Measurements from ENCODE around the gene REEP2. TPM values are rescaled to one million over a fixed set of nuclear protein-coding genes. Genes with fewer than 3 reads are reported as not detected.

The REEP2 gene
- total RNA-seq, 1 experiment from 2014 or later = 49.0 TPM

DNA sequence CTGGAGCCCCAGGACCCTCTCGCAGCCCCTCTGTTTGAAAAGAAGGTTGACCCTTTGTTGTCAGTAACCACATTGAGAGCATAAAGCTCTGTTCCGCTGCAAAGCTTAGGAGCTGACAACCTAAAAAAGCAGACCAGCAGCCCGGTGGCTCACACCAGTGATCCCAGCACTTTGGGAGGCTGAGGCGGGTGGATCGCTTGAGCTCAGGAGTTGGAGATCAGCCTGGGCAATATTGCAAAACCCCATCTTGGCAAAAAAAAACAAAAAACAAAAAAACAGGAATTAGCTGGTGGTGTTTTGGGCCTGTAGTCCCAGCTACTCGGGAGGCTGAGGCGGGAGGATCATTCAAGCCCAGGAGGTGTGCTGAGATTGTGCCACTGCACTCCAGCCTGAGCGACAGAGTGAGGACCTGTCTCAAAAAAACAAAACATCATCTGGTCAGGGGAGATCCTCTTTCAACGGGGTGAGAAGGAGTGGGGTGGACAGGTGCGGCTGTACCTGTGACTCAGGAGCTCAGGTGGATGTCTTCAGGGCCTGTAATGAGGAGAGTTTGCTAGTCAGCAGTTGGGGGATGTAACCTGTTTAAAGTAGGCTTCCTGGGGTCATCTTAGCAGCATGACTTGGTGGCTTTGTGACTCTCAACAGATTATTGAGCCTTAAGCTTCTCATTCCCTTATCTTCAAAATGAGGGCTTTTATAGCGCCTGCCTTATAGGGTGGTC lies 694 bp upstream of the REEP2 start:
- Histone ChIP-seq H3K27ac (ENCODE audit: insufficient read length, low read depth, low read length) (no peak overlapping the region), H3K23me2 (ENCODE audit: insufficient read length, low read depth, low read length, poor library complexity, severe bottlenecking) (peaks cover 5% of the 10 kb centered on the region), H2BK120ac (ENCODE audit: low read depth, low read length, poor library complexity, severe bottlenecking) (no peak overlapping the region), H3K4me1 (ENCODE audit: insufficient read depth, low read length) (peaks cover 4% of the 10 kb centered on the region; the same call in 1 of the 2 replicates), H3K56ac (ENCODE audit: insufficient read length, low read depth, low read length) (no peak overlapping the region), H2BK12ac (ENCODE audit: insufficient read length, low read depth, low read length) (no peak overlapping the region), H3K4me2 (ENCODE audit: insufficient read depth, insufficient read length, low read length) (peak overlapping the region; percentile 49), H3K79me2 (ENCODE audit: insufficient read depth, low read length) (no peaks in the 10 kb centered on the region), H4K5ac (ENCODE audit: insufficient read length, low read depth, low read length) (no peak overlapping the region), H4K8ac (replicated peaks; ENCODE audit: insufficient read length, low read depth, low read length) (no peak overlapping the region), H2BK15ac (ENCODE audit: low read depth, low read length) (no peak overlapping the region), H2AFZ (ENCODE audit: low read length) (no peak overlapping the region), H3K18ac (ENCODE audit: insufficient read length, low read depth, low read length) (peak overlapping the region; percentile 38), H3K27me3 (ENCODE audit: insufficient read depth, low read length) (no peaks in the 10 kb centered on the region), H3K23ac (ENCODE audit: insufficient read length, low read depth, low read length) (no peak overlapping the region), H4K20me1 (ENCODE audit: control insufficient read depth, insufficient read depth, insufficient read length) (no peaks in the 10 kb centered on the region), H3K9ac (ENCODE audit: extremely low read depth, insufficient read length, low read length) (no peak overlapping the region), H4K91ac (ENCODE audit: insufficient read length, low read depth, low read length) (no peak overlapping the region), H2AK5ac (ENCODE audit: insufficient read length, low read length) (no peak overlapping the region), H3T11ph (ENCODE audit: low read length) (no peak overlapping the region), H3K14ac (ENCODE audit: insufficient read depth, low read length) (no peak overlapping the region), H2BK20ac (ENCODE audit: low read depth, low read length, poor library complexity, severe bottlenecking) (no peak overlapping the region), H3K9me3 (ENCODE audit: control insufficient read depth, low read depth, low read length) (no peaks in the 10 kb centered on the region), H3K79me1 (ENCODE audit: insufficient read depth, low read depth, low read length, poor library complexity, severe bottlenecking) (no peaks in the 10 kb centered on the region), H2BK5ac (ENCODE audit: insufficient read length, low read length) (no peak overlapping the region), H3K4ac (ENCODE audit: low read depth, low read length) (no peak overlapping the region)
- no peak for DNase-seq
- no peaks in the 10 kb centered on the region for H3K9me3 Mint-ChIP-seq
- H3K4me3 Mint-ChIP-seq = peak overlapping the region; percentile 74 to 94
- peaks cover 19 to 28% of the 10 kb centered on the region in 2 experiments for H3K4me1 Mint-ChIP-seq
- H3K27me3 Mint-ChIP-seq (ENCODE audit: low read depth) = no peaks in the 10 kb centered on the region
- WGBS (ENCODE audit: extremely low coverage, insufficient read length, low lambda C conversion rate) = no CpG with 5 or more reads among the region's 11 CpGs
- H3K27ac Mint-ChIP-seq = peak overlapping the region; percentile 28 to 78 (median 62); a peak in 5 of 7 replicates
- TF ChIP-seq, protein P1, sequence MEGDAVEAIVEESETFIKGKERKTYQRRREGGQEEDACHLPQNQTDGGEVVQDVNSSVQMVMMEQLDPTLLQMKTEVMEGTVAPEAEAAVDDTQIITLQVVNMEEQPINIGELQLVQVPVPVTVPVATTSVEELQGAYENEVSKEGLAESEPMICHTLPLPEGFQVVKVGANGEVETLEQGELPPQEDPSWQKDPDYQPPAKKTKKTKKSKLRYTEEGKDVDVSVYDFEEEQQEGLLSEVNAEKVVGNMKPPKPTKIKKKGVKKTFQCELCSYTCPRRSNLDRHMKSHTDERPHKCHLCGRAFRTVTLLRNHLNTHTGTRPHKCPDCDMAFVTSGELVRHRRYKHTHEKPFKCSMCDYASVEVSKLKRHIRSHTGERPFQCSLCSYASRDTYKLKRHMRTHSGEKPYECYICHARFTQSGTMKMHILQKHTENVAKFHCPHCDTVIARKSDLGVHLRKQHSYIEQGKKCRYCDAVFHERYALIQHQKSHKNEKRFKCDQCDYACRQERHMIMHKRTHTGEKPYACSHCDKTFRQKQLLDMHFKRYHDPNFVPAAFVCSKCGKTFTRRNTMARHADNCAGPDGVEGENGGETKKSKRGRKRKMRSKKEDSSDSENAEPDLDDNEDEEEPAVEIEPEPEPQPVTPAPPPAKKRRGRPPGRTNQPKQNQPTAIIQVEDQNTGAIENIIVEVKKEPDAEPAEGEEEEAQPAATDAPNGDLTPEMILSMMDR (conservative IDR thresholded peaks at IDR 0.05) = no peak
- H3K36me3 Mint-ChIP-seq (ENCODE audit: insufficient read depth in 1 of 3, low read depth in 3 of 3) = peaks cover 10 to 47% (median 39%) of the 10 kb centered on the region in 3 experiments

Measured in H9 (cell line).